ENCODE data around the gene CARD19. TPM values are rescaled to one million over a fixed set of nuclear protein-coding genes. Genes with fewer than 3 reads are reported as not detected.

The CARD19 gene
- total RNA-seq, 1 donor from 2014 or later, result 19.9 TPM

GRCh38 chr9:93064392-93065134 is 31.5 kb upstream of the CARD19 start:
- peak; percentile 72 for ATAC-seq

- ATAC-seq, result no peak
Observed at GRCh38 chr9:93065135-93065720, 30.8 kb upstream of the CARD19 start.

GRCh38 chr9:93066978-93067603 is 28.9 kb upstream of the CARD19 start:
- no peak for ATAC-seq

- no peak for ATAC-seq
Observed at GRCh38 chr9:93068956-93069355, 27.1 kb upstream of the CARD19 start.

GRCh38 chr9:93071464-93071863 is 24.6 kb upstream of the CARD19 start:
- peak; percentile 44 for ATAC-seq

- ATAC-seq, result peak; percentile 15
Observed at GRCh38 chr9:93072383-93072795, 23.6 kb upstream of the CARD19 start.

GRCh38 chr9:93076101-93076791 is 19.8 kb upstream of the CARD19 start:
- no peak for ATAC-seq

- ATAC-seq, result no peak
Observed at GRCh38 chr9:93076792-93077128, 19.3 kb upstream of the CARD19 start.

GRCh38 chr9:93077367-93077766 is 18.6 kb upstream of the CARD19 start:
- peak; percentile 19 for ATAC-seq

- no peak for ATAC-seq
Observed at GRCh38 chr9:93077811-93078210, 18.2 kb upstream of the CARD19 start.

GRCh38 chr9:93079371-93079770 is 16.6 kb upstream of the CARD19 start:
- ATAC-seq, result no peak

- ATAC-seq, result no peak
Observed at GRCh38 chr9:93080406-93080805, 15.6 kb upstream of the CARD19 start.

GRCh38 chr9:93081081-93081529 is 14.9 kb upstream of the CARD19 start:
- ATAC-seq, result no peak

GRCh38 chr9:93081931-93082330 is 14.1 kb upstream of the CARD19 start:
- no peak for ATAC-seq

- no peak for ATAC-seq
Observed at GRCh38 chr9:93082841-93083411, 13.1 kb upstream of the CARD19 start.

GRCh38 chr9:93083592-93084470 is 12.2 kb upstream of the CARD19 start:
- ATAC-seq, result no peak

- no peak for ATAC-seq
Observed at GRCh38 chr9:93084471-93084881, 11.5 kb upstream of the CARD19 start.

GRCh38 chr9:93085676-93086075 is 10.3 kb upstream of the CARD19 start:
- ATAC-seq, result peak; percentile 22

- ATAC-seq, result no peak
Observed at GRCh38 chr9:93086447-93087224, 9.4 kb upstream of the CARD19 start.

- ATAC-seq, result no peak
Observed at GRCh38 chr9:93087971-93088655, 7.9 kb upstream of the CARD19 start.

GRCh38 chr9:93088656-93089015 is 7.4 kb upstream of the CARD19 start:
- no peak for ATAC-seq

All from esophagus mucosa (tissue), 1 donor.